GM18508 (cell line): ENCODE measurements around the gene LRRC8B.
"Not testable (repeated sequence)": the region's sequence is repeated elsewhere in the genome, so short reads cannot be mapped to it uniquely, and the experiment has no call there.

Experiments
- ATAC-seq: cut with Tn5 transposase; IDR thresholded peaks from one replicate; pipeline ENCODE4 v1.9.1; 2021; ENCODE audit warnings: moderate number of reproducible peaks; ENCODE audit not compliant: insufficient read depth, unreplicated experiment

Gene LRRC8B

GRCh38 chr1:89629600-89629999, 105.0 kb downstream of the LRRC8B start:
- not testable (repeated sequence) for ATAC-seq

- ATAC-seq: no peak
Observed at GRCh38 chr1:89630048-89630447, 105.4 kb downstream of the LRRC8B start.

DNA sequence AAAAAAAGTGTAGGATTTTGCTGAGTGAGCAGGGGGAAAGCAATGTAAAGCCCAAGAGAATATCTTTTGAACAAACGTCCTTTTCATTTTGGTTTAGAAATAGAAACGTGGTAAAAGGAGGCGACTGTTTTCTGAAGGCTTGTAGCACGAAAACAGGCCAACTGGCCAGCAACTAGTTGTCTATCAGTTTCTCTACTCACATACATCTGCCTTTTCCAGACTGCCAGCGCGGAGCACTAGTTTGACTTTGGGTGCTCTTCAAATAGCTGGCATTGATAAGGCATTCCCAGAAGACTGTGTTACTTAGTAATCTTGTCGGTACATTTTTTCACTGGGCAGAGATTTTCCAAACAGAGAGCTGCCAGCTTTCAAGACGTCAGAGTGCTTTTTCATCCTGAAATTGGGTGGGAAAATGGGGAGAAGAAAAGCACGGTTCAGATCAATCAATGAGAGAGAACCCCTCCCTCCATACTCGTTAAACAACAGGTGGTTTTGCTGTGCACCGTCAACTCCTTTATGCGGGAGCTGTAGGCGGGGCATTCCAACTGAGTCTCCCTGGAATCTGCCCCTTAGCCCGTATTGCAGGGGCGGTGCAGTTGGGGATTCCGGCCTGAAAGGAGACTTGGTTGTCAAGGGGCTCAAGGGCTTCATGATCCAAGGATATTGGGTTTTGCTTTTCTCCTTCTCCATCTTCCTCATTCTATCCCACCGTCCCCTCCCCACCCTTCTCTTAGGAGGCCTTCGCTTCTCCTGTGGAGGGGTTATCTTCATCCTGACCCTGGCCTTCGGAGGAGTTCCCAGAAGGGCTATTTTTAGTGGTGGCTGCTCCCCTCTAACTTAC, 107.4 kb downstream of the LRRC8B start:
- no peak for ATAC-seq

GRCh38 chr1:89632657-89633247, 108.1 kb downstream of the LRRC8B start, which contains the start of gene LRRC8C:
Gene LRRC8C (plus strand): TSS chr1:89633120. CDS start chr1:89686474, 53,354 bp downstream.
- peak; percentile 48 for ATAC-seq

- ATAC-seq: peak; percentile 24
Observed at GRCh38 chr1:89633248-89633799, 108.7 kb downstream of the LRRC8B start.

- no peak for ATAC-seq
Observed at GRCh38 chr1:89633800-89634625, 109.4 kb downstream of the LRRC8B start.

- no peak for ATAC-seq
Observed at GRCh38 chr1:89635825-89636815, 111.5 kb downstream of the LRRC8B start.

GRCh38 chr1:89637496-89637895, 112.9 kb downstream of the LRRC8B start:
- no peak for ATAC-seq

DNA sequence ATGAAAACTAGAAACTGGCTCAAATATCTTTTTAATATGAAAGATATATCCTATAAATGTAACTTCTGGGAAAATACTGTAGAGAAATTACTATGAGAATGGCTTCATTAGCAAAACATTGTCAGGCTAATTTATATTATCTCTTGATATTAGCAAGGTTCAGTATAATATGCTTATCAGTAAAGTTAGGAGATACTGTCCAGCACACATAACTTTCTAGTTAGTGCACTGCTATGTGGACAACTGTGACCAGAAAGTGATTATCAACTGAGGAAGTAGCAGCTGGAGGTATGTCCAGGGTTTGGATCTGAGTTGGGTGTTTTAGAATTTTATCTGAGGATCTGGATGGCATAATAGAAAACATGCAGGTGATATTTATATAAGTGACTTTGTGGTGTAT, 115.8 kb downstream of the LRRC8B start:
- ATAC-seq: no peak

- no peak for ATAC-seq
Observed at GRCh38 chr1:89641781-89642180, 117.2 kb downstream of the LRRC8B start.

- no peak for ATAC-seq
Observed at GRCh38 chr1:89643577-89643976, 118.9 kb downstream of the LRRC8B start.

DNA sequence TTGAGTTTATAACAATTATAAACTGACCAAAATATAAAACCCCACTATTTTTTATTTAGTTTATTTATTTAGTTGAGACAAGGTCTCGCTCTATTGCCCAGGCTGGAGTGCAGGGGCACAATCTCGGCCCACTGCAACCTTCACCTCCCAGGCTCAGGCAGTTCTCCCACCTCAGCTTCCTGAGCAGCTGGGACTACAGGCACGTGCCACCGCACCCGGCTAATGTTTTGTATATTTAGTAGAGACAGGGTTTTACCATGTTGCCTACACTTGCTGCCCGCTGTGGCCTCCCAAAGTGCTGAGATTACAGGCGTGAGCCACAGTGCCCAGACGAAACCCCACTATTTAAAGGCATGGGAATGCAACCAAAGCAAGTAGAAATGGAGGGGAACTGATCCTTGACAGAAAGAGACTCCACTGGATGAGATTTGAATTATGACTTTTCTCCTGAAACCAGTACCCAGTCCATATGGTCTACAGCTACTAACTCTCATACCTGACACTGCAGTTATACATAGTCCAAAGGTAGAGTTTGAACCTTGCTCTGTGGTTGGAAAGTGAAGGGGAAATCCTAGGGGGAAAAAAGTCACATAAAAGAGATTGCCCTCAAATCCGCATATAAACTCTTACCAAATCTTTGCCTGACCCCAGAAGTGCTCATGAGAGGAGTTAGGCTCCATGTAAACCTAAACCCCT, 119.6 kb downstream of the LRRC8B start:
- no peak for ATAC-seq

DNA sequence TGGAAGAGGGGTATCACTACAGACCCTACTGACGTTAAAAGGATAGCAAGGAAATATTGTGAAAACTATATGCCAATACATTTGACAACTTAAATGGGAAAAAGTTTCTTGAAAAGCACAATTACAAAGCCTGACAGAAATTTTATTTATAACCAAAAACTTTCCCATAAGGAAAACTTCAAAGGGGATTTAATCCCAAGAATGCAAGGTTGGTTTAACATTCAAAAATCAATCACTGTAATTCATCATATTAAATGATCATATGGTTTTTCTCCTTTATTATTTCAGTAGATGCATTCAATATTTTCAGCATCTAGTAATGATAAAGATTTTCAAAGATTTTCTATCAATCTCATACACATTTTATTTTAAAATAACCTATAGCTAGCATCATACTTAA, 121.6 kb downstream of the LRRC8B start:
- ATAC-seq: no peak
